Measurements from ENCODE around the gene SNAPC5. TPM values are rescaled to one million over a fixed set of nuclear protein-coding genes. Genes with fewer than 3 reads are reported as not detected.
"Not testable (repeated sequence)": the region's sequence is repeated elsewhere in the genome, so short reads cannot be mapped to it uniquely, and the experiment has no call there.

The SNAPC5 gene
- total RNA-seq, 2 donors from 2014 or later, result 17.6 to 19.2 TPM

- intact Hi-C loops (cut with DNase I, micrococcal nuclease), result loop anchor here in 1 of 2 donors (5.0 kb wide), 1 partner anchor 111 kb away; the partner anchor contains the start of gene MAP2K1
- no peak for DNase-seq
- no peak for ATAC-seq
Measured at GRCh38 chr15:66498501-66499386, 1.2 kb upstream of the SNAPC5 start.

- intact Hi-C loops (cut with DNase I, micrococcal nuclease), result loop anchor here in 1 of 2 donors (5.0 kb wide), 1 partner anchor 110 kb away; the partner anchor contains the start of gene MAP2K1
- DNase-seq, result peak; percentile 18 to 31
- ATAC-seq, result peak; percentile 49
Measured at GRCh38 chr15:66496951-66497501, 536 bp downstream of the SNAPC5 start.

GRCh38 chr15:66494262-66494661 is 3.3 kb downstream of the SNAPC5 start:
- ATAC-seq (no peak), DNase-seq (no peak)
- intact Hi-C loops (cut with DNase I, micrococcal nuclease), result no loop called here

- DNase-seq, result no peak
- intact Hi-C loops (cut with DNase I, micrococcal nuclease), result no loop called here
- no peak for ATAC-seq
Measured at GRCh38 chr15:66491846-66492245, 5.7 kb downstream of the SNAPC5 start.

GRCh38 chr15:66489179-66489791 is 8.3 kb downstream of the SNAPC5 start:
- intact Hi-C loops (cut with DNase I, micrococcal nuclease), result no loop called here
- ATAC-seq (no peak), DNase-seq (no peak)

GRCh38 chr15:66488525-66488924 is 9.0 kb downstream of the SNAPC5 start:
- DNase-seq (no peak), ATAC-seq (no peak)
- intact Hi-C loops (cut with DNase I, micrococcal nuclease), result no loop called here

- ATAC-seq, result no peak
- intact Hi-C loops (cut with DNase I, micrococcal nuclease), result no loop called here
Measured at GRCh38 chr15:66486887-66487286, 10.7 kb downstream of the SNAPC5 start.

GRCh38 chr15:66484539-66485112 is 12.9 kb downstream of the SNAPC5 start:
- intact Hi-C loops (cut with DNase I, micrococcal nuclease), result no loop called here
- no peak for ATAC-seq
- DNase-seq, result no peak

More at GRCh38 chr15:66486887-66487286, 10.7 kb downstream of the SNAPC5 start:
- no peak for DNase-seq

GRCh38 chr15:66483131-66483566 is 14.4 kb downstream of the SNAPC5 start:
- intact Hi-C loops (cut with DNase I, micrococcal nuclease), result no loop called here

GRCh38 chr15:66482539-66482938 is 15.0 kb downstream of the SNAPC5 start:
- DNase-seq (no peak), ATAC-seq (no peak)
- intact Hi-C loops (cut with DNase I, micrococcal nuclease), result no loop called here

More at GRCh38 chr15:66483131-66483566, 14.4 kb downstream of the SNAPC5 start:
- ATAC-seq (no peak), DNase-seq (no peak)

- intact Hi-C loops (cut with DNase I, micrococcal nuclease), result no loop called here
- ATAC-seq, result no peak
- DNase-seq, result no peak
Measured at GRCh38 chr15:66481107-66481856, 16.3 kb downstream of the SNAPC5 start.

GRCh38 chr15:66480267-66480666 is 17.3 kb downstream of the SNAPC5 start:
- intact Hi-C loops (cut with DNase I, micrococcal nuclease), result no loop called here
- no peak for ATAC-seq

GRCh38 chr15:66477011-66477410 is 20.6 kb downstream of the SNAPC5 start:
- ATAC-seq, result no peak
- intact Hi-C loops (cut with DNase I, micrococcal nuclease), result no loop called here
- no peak for DNase-seq

More at GRCh38 chr15:66480267-66480666, 17.3 kb downstream of the SNAPC5 start:
- no peak for DNase-seq

GRCh38 chr15:66476535-66476934 is 21.0 kb downstream of the SNAPC5 start:
- no peak for DNase-seq
- intact Hi-C loops (cut with DNase I, micrococcal nuclease), result no loop called here
- ATAC-seq, result no peak

GRCh38 chr15:66474963-66475362 is 22.6 kb downstream of the SNAPC5 start:
- intact Hi-C loops (cut with DNase I, micrococcal nuclease), result no loop called here
- no peak for DNase-seq
- no peak for ATAC-seq

GRCh38 chr15:66474135-66474534 is 23.4 kb downstream of the SNAPC5 start:
- no peak for DNase-seq
- intact Hi-C loops (cut with DNase I, micrococcal nuclease), result no loop called here
- no peak for ATAC-seq

GRCh38 chr15:66472176-66472999 is 25.2 kb downstream of the SNAPC5 start:
- DNase-seq (no peak), ATAC-seq (no peak)
- intact Hi-C loops (cut with DNase I, micrococcal nuclease), result no loop called here

GRCh38 chr15:66470825-66471224 is 26.7 kb downstream of the SNAPC5 start:
- intact Hi-C loops (cut with DNase I, micrococcal nuclease); DNase-seq: not testable (repeated sequence)

More at GRCh38 chr15:66470825-66471224, 26.7 kb downstream of the SNAPC5 start:
- not testable (repeated sequence) for ATAC-seq

Data from left colon (tissue), 2 donors.